Left cardiac atrium (tissue), 4 donors: ENCODE measurements around the gene NYAP1. TPM values are rescaled to one million over a fixed set of nuclear protein-coding genes. Genes with fewer than 3 reads are reported as not detected.
"Not testable (repeated sequence)": the region's sequence is repeated elsewhere in the genome, so short reads cannot be mapped to it uniquely, and the experiment has no call there.

Source experiments
- ATAC-seq, 2 donors: fragments of 200-7000 bp; cut with Tn5 transposase; one replicate each; pipeline ENCODE4 v1.9.1; 2020; ENCODE audit warnings: mild to moderate bottlenecking in 2 of 2, moderate library complexity in 2 of 2
- DNase-seq: peaks from one replicate; pipeline ENCODE4 v3.0.0-alpha.2; 2020
- intact Hi-C, 2 donors: fragments of 100-400 bp; cut with DNase I; formaldehyde crosslinking; loops; one replicate each; pipeline versions ENCODE4 v1.14.1 to v1.15.1; 2022 to 2023
- total RNA-seq, 2 donors: library from RNA; stranded (reverse); fragmentation: NEBNext Ultra II Directional; extraction: Animal tissue kit (Norgen Biotek cat#: 25700); gene quantifications; one replicate each; pipeline ENCODE4 v1.2.1, GENCODE V29; 2021
- donor health status: DM: no; HTN: yes; CAD: no.
- donor health status: DM: no; HTN: yes; CAD: no; lungs with severe emphysema.
- donor health status: DM: yes; HTN: yes; CAD: no.
- donor health status: Dilated cardiomyopathy.

NYAP1 gene
- total RNA-seq, 2 donors from 2014 or later: 0.59 to 0.97 TPM

DNA sequence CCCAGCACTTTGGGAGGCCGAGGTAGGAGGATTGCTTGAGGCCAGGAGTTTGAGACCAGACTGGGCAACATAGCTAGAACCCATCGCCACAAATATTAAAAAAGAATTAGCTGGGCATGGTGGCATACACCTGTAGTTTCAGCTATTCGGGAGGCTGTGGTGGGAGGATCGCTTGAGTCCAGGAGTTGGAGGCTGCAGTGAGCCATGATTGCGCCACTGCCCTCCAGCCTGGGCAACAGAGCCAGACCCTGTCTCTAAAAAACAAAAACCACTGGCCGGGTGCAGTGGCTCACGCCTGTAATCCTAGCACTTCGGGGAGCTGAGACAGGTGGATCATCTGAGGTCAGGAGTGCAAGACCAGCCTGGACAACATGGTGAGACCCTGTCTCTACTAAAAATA lies 29.9 kb upstream of the NYAP1 start:
- intact Hi-C loops, ATAC-seq, DNase-seq: not testable (repeated sequence)

- ATAC-seq: no peak
- intact Hi-C loops: no loop called here
- no peak for DNase-seq
These were observed 28.5 kb upstream of the NYAP1 start for GRCh38 chr7:100455206-100455605.

- ATAC-seq: no peak
- DNase-seq: no peak
- intact Hi-C loops: no loop called here
These were observed 27.2 kb upstream of the NYAP1 start for GRCh38 chr7:100456562-100456961.

DNA sequence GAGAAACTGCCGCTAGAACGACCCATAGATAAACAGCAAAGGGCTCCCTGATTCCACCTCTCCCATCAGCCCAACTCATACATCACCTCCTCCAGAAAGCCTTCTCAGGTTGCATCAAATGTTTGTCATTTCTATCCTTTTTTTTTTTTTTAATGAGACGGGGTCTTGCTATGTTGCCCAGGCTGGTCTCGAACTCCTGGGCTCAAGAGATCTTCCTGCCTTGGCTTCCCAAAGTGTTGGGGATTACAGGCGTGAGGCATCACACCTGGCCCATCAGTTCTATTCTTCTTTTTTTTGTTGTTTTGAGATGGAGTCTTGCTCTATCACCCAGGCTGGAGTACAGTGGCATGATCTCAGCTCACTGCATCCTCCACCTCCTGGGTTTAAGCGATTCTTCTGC lies 26.7 kb upstream of the NYAP1 start:
- intact Hi-C loops: no loop called here
- DNase-seq (no peak), ATAC-seq (no peak)

GRCh38 chr7:100464210-100464660 lies 19.5 kb upstream of the NYAP1 start, which contains the start of gene SPACDR:
Gene SPACDR, minus strand, starts transcription at chr7:100464260. Its CDS starts 235 bp downstream, at chr7:100464025.
- ATAC-seq: no peak
- DNase-seq: no peak
- intact Hi-C loops: no loop called here

DNA sequence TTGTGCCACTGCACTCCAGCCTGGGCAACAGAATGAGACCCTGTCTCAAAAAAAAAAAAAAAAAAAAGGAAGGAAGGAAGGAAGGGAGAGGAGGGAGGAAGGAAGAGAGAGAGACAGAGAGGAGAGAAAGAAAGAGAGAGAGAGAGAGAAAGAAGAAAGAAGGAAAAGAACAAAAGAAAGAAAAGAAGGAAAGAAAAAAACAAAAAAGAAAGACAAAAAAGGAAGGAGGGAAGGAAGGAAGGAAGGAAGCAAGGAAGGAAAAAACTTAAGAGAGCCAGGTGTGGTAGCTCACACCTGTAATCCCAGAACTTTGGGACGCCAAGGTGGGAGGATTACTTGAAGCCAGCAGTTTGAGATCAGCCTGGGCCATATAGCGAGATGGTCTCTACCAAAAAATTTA lies 18.9 kb upstream of the NYAP1 start:
- no peak for ATAC-seq
- intact Hi-C loops: no loop called here
- no peak for DNase-seq

DNA sequence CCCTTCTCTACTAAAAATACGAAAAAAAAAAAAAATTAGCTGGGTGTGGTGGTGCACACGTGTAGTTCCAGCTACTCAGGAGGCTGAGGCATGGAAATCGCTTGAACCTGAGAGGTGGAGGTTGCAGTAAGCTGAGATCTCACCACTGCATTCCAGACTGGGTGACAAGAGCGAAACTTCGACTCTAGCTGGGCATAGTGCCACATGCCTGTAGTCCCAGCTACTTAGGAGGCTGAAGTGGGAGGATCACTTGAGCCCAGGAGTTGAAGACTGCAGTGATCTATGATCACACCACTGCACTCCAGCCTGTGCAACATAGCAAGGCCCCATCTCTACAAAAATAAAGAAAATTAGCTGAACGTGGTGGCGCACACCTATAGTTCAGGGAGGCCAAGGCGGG lies 18.4 kb upstream of the NYAP1 start:
- intact Hi-C loops: no loop called here
- no peak for DNase-seq
- ATAC-seq: no peak

GRCh38 chr7:100465702-100466311 lies 17.9 kb upstream of the NYAP1 start:
- peak; percentile 88 to 89 for ATAC-seq
- intact Hi-C loops: no loop called here
- peak; percentile 80 for DNase-seq

DNA sequence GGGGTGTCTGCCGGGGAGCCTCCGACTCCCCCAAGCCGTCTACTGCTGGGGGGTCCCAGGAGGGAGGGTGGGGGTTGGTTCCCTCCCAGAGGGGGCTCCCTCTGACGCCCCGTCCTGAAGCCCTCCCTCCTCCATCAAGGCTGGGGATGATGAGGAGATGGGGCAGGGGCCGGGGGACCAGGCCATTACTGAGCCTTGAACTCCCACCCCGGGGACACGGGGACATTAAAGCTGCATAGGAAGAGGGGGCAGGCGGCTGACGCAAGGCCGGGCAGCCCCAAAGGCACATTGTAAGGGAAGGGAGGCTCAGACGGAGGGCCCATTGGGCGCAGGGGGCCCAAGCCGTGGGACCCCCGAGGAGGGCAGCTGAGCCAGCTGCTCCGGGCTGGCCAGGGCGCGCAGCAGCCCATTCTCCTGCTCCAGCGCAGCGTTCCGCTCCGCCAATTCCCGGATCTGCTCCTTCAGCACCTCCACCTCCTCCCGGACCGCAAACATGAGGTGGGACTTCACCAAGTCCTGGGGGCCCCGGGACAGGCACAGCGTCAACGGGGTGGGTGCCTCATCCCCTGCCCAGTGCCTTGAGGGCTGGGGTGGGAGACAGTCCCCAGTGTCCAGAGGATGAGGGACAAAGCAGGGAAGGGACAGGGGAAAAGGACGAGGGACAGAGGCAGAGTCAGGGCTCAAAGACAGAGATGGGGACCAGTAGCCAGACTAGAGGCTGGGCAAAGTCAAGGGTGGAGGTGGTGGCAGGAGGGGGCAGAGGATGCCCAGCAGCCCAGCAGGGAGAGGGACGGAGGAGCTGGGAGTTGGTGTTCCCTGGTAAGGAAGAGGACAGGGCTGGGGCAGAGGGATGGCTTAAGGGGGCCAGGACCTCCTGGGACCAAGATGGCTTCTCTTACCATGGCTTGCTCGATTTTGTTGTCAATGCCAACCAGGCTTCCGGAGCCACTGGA lies 16.8 kb upstream of the NYAP1 start:
- intact Hi-C loops: no loop called here
- DNase-seq: no peak
- peak in 1 of 2 donors; percentile 2 for ATAC-seq

GRCh38 chr7:100467638-100468373 lies 15.9 kb upstream of the NYAP1 start:
- intact Hi-C loops: no loop called here
- ATAC-seq (no peak), DNase-seq (no peak)

DNA sequence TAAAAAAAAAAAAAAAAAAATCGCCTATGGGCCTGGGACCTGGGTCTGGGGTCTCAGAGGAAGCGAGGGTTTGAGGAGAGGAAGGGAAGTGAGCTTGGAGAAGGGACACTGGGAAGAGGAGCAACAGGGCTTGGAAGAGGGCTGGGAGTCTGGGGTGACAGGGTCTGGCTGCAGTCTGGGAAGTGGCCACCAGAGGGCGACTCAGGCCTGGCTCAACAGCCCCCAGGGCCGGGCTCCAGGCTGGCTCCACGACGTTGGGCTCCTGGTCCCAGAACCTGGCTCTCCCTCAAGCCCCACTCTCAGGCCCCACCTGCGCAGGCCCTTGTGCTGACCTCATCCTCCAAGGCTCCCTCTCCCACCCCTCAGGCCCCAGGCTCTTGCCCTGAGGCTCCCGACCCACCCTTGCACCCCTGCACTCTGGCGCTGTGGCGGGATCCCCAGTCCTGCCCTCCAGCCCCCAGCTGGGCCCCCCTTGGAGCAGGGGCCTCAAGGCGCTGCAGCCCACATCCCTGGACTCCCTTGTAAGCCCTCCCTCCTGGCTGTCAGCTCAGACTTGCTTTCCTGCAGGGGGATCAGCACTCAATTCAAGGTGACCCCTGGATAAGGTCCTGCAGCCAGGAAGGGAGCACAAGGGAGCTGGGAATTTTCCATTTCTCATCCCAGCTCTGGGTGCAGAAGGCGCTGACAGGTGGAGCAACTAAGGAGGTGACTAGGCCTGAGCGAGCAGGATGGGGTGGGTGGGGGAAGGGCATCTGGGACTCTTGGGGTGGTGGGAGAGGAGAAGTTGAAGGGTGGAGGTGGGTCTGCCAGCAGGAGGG lies 14.3 kb upstream of the NYAP1 start:
- DNase-seq (peak; percentile 89), ATAC-seq (peak; percentile 64 to 71)
- intact Hi-C loops: loop anchor here (1.0 to 5.0 kb wide), 2 partner anchors 90 to 93 kb away; no protein-coding TSS in a partner anchor

- ATAC-seq (no peak), DNase-seq (no peak)
- intact Hi-C loops: loop anchor here in 1 of 2 donors (5.0 kb wide), 1 partner anchor 91 kb away; no protein-coding TSS in a partner anchor
These were observed 12.7 kb upstream of the NYAP1 start for GRCh38 chr7:100471021-100471420.

- DNase-seq: no peak
- ATAC-seq: no peak
- intact Hi-C loops: loop anchor here in 1 of 2 donors (5.0 kb wide), 1 partner anchor 90 kb away; no protein-coding TSS in a partner anchor
These were observed 11.4 kb upstream of the NYAP1 start for GRCh38 chr7:100472121-100472851.

GRCh38 chr7:100472854-100473499 lies 10.8 kb upstream of the NYAP1 start:
- ATAC-seq (peak; percentile 20 to 47), DNase-seq (peak; percentile 73)
- intact Hi-C loops: loop anchor here in 1 of 2 donors (5.0 kb wide), 1 partner anchor 89 kb away; no protein-coding TSS in a partner anchor

DNA sequence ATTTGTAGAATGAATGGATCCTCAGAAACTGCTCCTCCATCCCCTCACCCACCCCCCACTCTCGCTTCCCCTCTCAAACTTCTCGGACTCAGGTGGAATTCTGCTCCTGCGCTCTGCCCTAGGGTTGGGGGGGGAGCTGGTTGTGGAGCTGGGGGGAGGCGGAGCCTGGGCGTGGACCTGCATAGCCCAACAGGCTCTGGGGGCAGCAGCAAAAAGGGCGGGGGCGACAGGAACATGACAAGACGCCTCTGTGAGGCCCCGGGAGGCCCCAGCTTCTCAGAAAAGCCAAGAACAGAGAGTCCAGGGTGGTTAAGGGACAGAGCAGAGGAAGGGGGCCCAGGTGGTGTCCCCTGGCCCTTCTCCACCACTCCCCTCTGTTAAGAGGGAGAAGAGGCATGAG lies 8.2 kb upstream of the NYAP1 start:
- DNase-seq (peak; percentile 58), ATAC-seq (no peak)
- intact Hi-C loops: loop anchor here in 1 of 2 donors (5.0 kb wide), 2 partner anchors 72 to 217 kb away; partner anchors contain the start of gene GIGYF1

GRCh38 chr7:100476101-100476780 lies 7.5 kb upstream of the NYAP1 start:
- no peak for ATAC-seq

More at GRCh38 chr7:100476101-100476780, 7.5 kb upstream of the NYAP1 start:
- DNase-seq: no peak
- intact Hi-C loops: loop anchor here in 1 of 2 donors (5.0 kb wide), 2 partner anchors 71 to 216 kb away; partner anchors contain the start of gene GIGYF1
